Calu3 (cell line): ENCODE results near the gene MS4A5. TPM values are rescaled to one million over a fixed set of nuclear protein-coding genes. Genes with fewer than 3 reads are reported as not detected.

ENCODE experiments used
- BruUV-seq: library from RNA; stranded (reverse); fragments of 400-500 nt; replicated peaks from 2 replicates; lab custom pipeline; 2021; lab: Mats Ljungman, UMichigan
- CTCF ChIA-PET: fragments of 300-600 bp; sonication (Branson Sonifier 250); formaldehyde crosslinking; loops from one replicate; lab custom pipeline; 2022; ENCODE audit warnings: antibody characterized with exemption; lab: Charles Lee
- DNase-seq: peaks from one replicate; pipeline ENCODE4 v3.0.0; 2022
- H3K27ac Mint-ChIP-seq: one replicate; pipeline ENCODE4 v1.8.0; 2022; ENCODE audit warnings: mixed read lengths; ENCODE audit not compliant: unreplicated experiment
- H3K27me3 Mint-ChIP-seq: one replicate; pipeline ENCODE4 v1.8.0; 2022; ENCODE audit warnings: mixed read lengths; ENCODE audit not compliant: unreplicated experiment
- H3K36me3 Mint-ChIP-seq: one replicate; pipeline ENCODE4 v1.8.0; 2022; ENCODE audit warnings: mild to moderate bottlenecking, moderate library complexity, mixed read lengths; ENCODE audit not compliant: insufficient read depth, unreplicated experiment
- H3K4me1 Mint-ChIP-seq: one replicate; pipeline ENCODE4 v1.8.0; 2022; ENCODE audit warnings: mild to moderate bottlenecking, low read depth, mixed read lengths; ENCODE audit not compliant: unreplicated experiment
- H3K4me3 Mint-ChIP-seq: one replicate; pipeline ENCODE4 v1.8.0; 2022; ENCODE audit warnings: mild to moderate bottlenecking, low read depth, moderate library complexity, mixed read lengths; ENCODE audit not compliant: unreplicated experiment
- H3K9me3 Mint-ChIP-seq: one replicate; pipeline ENCODE4 v1.8.0; 2022; ENCODE audit warnings: low read depth, mixed read lengths; ENCODE audit not compliant: unreplicated experiment
- CTCF ChIP-seq: fragments of 200-600 bp; IDR thresholded peaks from one replicate; pipeline ENCODE4 v1.8.0; 2022; ENCODE audit warnings: antibody characterized with exemption; ENCODE audit not compliant: unreplicated experiment
- intact Hi-C: fragments of 100-400 bp; cut with micrococcal nuclease; formaldehyde crosslinking; loops from one replicate; pipeline ENCODE4 v1.10.0; 2022; ENCODE audit not compliant: unreplicated experiment
- total RNA-seq: library from RNA; stranded (reverse); gene quantifications from 2 replicates; pipeline ENCODE4 v1.2.3, GENCODE V29; 2022

MS4A5 gene
- total RNA-seq, 1 experiment from 2014 or later: not detected

DNA sequence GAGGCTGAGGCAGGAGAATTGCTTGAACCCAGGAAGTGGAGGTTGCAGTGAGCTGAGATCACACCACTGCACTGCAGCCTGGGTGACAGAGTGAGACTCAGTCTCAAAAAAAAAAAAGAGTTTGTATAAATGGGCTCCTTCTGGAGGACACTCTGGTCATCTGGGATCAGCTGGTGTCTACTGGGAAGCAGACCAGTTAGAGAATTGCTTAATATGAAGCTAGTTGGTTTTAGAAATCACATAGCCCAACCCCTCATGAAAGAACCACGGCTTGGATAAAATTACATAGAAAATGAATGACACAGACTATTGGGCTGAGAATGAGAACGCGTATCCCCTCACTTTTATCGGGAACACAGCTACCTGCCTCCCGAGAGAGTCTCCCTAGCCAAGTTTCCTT lies 36.4 kb upstream of the MS4A5 start:
- no TSS peak for BruUV-seq
- Mint-ChIP-seq H3K9me3 (no peaks in the 10 kb centered on the region), H3K4me1 (no peaks in the 10 kb centered on the region), H3K36me3 (no peaks in the 10 kb centered on the region), H3K27ac (no peak overlapping the region), H3K4me3 (no peak overlapping the region), H3K27me3 (no peaks in the 10 kb centered on the region)
- CTCF ChIA-PET: interaction anchor here (0.5 to 1.2 kb wide), 2 partner anchors 30 to 74 kb away, joined by 3 to 8 read pairs; no protein-coding TSS in a partner anchor
- TF ChIP-seq CTCF: no peak
- no peak for DNase-seq
- intact Hi-C loops: no loop called here

- no peaks in the 10 kb centered on the region for H3K4me1 Mint-ChIP-seq
- H3K9me3 Mint-ChIP-seq: no peaks in the 10 kb centered on the region
- no peak for DNase-seq
- no peak overlapping the region for H3K4me3 Mint-ChIP-seq
- intact Hi-C loops: no loop called here
- H3K27ac Mint-ChIP-seq: no peak overlapping the region
- no TSS peak for BruUV-seq
- no peaks in the 10 kb centered on the region for H3K36me3 Mint-ChIP-seq
- no peaks in the 10 kb centered on the region for H3K27me3 Mint-ChIP-seq
- no peak for TF ChIP-seq CTCF
- CTCF ChIA-PET: no interaction called here
These were observed 34.5 kb upstream of the MS4A5 start for GRCh38 chr11:60394666-60395380.

DNA sequence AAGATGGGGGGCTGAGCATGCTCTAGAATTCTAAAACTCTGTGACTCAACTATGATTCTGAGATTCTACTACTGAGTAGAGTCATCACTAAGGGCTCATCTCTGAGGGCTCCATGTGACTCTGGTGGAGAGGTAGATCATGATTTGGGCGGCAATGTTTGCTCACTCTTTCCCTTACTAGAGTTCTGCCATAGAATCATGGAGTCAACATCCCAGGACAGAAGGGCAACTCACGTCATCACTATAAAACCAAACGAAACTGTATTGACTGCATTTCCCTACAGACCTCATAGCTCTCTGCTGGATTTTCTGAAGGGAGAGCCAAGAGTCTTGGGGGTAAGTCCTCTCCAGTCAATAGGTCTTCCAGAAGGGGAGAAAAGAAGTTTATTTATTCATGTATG lies 33.0 kb upstream of the MS4A5 start, which contains the start of gene MS4A14:
Gene MS4A14, plus strand, starts transcription at position 78 of the 400 bp plus-strand sequence. Its CDS starts 120 bp downstream, at position 198.
- Mint-ChIP-seq H3K36me3 (no peaks in the 10 kb centered on the region), H3K9me3 (no peaks in the 10 kb centered on the region), H3K27ac (no peak within 1 kb of the TSS), H3K4me1 (no peaks in the 10 kb centered on the region), H3K4me3 (no peak within 1 kb of the TSS), H3K27me3 (no peaks in the 10 kb centered on the region)
- DNase-seq: no peak
- BruUV-seq: no TSS peak
- CTCF ChIA-PET: no interaction called here
- no peak for TF ChIP-seq CTCF
- intact Hi-C loops: no loop called here

DNA sequence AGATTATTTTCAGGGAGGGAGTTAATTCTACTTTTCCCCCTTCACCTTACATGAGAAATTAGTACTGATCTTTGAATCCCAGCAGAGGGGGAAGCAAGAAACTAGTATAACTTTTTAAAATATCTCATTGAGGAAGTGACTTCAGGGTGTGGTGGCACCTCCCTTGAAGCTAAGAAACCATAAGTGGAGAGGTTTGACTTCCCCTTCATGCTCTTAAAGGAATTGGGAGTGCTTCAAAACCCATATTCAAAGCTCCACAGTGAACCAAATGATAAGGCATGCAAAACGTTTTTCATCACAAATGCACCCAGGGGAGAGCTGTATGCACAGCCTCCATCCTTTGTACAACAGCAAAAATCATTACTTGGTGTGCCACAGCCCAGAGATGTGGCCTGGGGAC lies 32.6 kb upstream of the MS4A5 start:
- no peak overlapping the region for H3K27ac Mint-ChIP-seq
- no peaks in the 10 kb centered on the region for H3K9me3 Mint-ChIP-seq
- no peak overlapping the region for H3K4me3 Mint-ChIP-seq
- no peaks in the 10 kb centered on the region for H3K27me3 Mint-ChIP-seq
- no TSS peak for BruUV-seq
- no peak for DNase-seq
- intact Hi-C loops: no loop called here
- CTCF ChIA-PET: no interaction called here
- no peak for TF ChIP-seq CTCF
- no peaks in the 10 kb centered on the region for H3K36me3 Mint-ChIP-seq
- no peaks in the 10 kb centered on the region for H3K4me1 Mint-ChIP-seq
